Adrenal gland (tissue), 12 donors: ENCODE data around the gene RSPH6A. TPM values are rescaled to one million over a fixed set of nuclear protein-coding genes. Genes with fewer than 3 reads are reported as not detected.

Experiments used
- DNase-seq, 7 donors: peaks; one replicate each; pipeline ENCODE4 v3.0.0-alpha.2; 2019 to 2020
- H3K27ac ChIP-seq, 5 donors: fragments of 200-600 bp; sonication (generic) in 4 of 5; 1 replicate in 3 of 5; 2 replicates in 2 of 5; pipeline versions ENCODE4 v1.5.1 to v1.8.0; 2016 to 2020; ENCODE audit warnings: mild to moderate bottlenecking in 1 of 5
- H3K27me3 ChIP-seq: fragments of 200-600 bp; 2 replicates; pipeline ENCODE4 v1.8.0; 2021
- H3K36me3 ChIP-seq, 2 donors: fragments of 200-600 bp; replicated peaks in 1 of 2; 1 replicate in 1 of 2; 2 replicates in 1 of 2; pipeline versions ENCODE4 v1.5.1 to v1.8.0; 2018 to 2022
- H3K4me1 ChIP-seq, 2 donors: fragments of 200-600 bp; replicated peaks in 1 of 2; 1 replicate in 1 of 2; 2 replicates in 1 of 2; pipeline versions ENCODE4 v1.5.1 to v1.8.0; 2018 to 2021
- H3K4me3 ChIP-seq, 4 donors: fragments of 200-600 bp; sonication (generic) in 3 of 4; one replicate each; pipeline ENCODE4 v1.5.1; 2016 to 2018
- H3K9me3 ChIP-seq, 3 donors: fragments of 200-600 bp; sonication (generic) in 1 of 3; replicated peaks in 1 of 3; 1 replicate in 2 of 3; 2 replicates in 1 of 3; pipeline versions ENCODE4 v1.5.1 to v1.8.0; 2016 to 2021
- CTCF ChIP-seq, 6 experiments: fragments of 450-650 bp in 4 of 6; fragments of 200-600 bp in 2 of 6; sonication (generic) in 1 of 6; IDR thresholded peaks; 1 replicate in 5 of 6; 2 replicates in 1 of 6; pipeline versions ENCODE4 v1.5.1 to v1.8.0; 2016 to 2021; ENCODE audit warnings: antibody characterized with exemption in 6 of 6, mild to moderate bottlenecking in 2 of 6, moderate library complexity in 1 of 6
- POLR2A ChIP-seq, 2 donors: fragments of 450-650 bp; IDR thresholded peaks; one replicate each; pipeline ENCODE4 v1.6.1; 2017; ENCODE audit warnings: antibody characterized with exemption in 2 of 2, mild to moderate bottlenecking in 2 of 2, moderate library complexity in 1 of 2
- WGBS, 4 donors: extraction: QIAGEN DNeasy Blood & Tissue Kit in 2 of 4; methylation state at CpG; one replicate each; pipeline versions ENCODE4 v1.1.5 to v1.1.7; 2013 to 2017; 5-methylcytosine and 5-hydroxymethylcytosine counted together
- intact Hi-C, 2 donors: fragments of 100-400 bp; cut with DNase I; formaldehyde crosslinking; loops; one replicate each; pipeline versions ENCODE4 v1.14.1 to v1.15.0; 2022 to 2023
- polyA plus RNA-seq, 3 donors: library from polyadenylated mRNA; stranded (reverse); fragments of 200-250 nt in 2 of 3; fragments of 350-450 nt in 1 of 3; fragmentation: Illumina TruSeq in 1 of 3; extraction: RNeasy Lipid Tissue Mini Kit (QIAGEN cat#74804) in 1 of 3; gene quantifications; one replicate each; pipeline ENCODE4 v1.2.3, GENCODE V29; 2013 to 2014
- total RNA-seq, 9 donors: library from RNA; depleted of rRNA in 4 of 9; stranded (reverse); fragments of >200 nt in 4 of 9; fragments of 120-200 nt in 1 of 9; fragmentation: NEBNext Ultra II Directional in 1 of 9; extraction: Animal tissue kit (Norgen Biotek cat#: 25700) in 1 of 9; gene quantifications; one replicate each; pipeline versions ENCODE4 v1.1.0 to v1.2.4, GENCODE V29; 2013 to 2023
- donor health status: healthy with polysubstance abuse.
- donor health status: Bipolar disorder and iron deficiency.
- donor health status: DM: yes; HTN: yes; CAD: no.
- donor health status: DM: no; HTN: no; CAD: no.
- donor health status: DM: no; HTN: no; CAD: no.
- donor health status: DM: yes; HTN: yes; CAD: no.

The RSPH6A gene
- total and polyA plus RNA-seq, 12 donors: 0.06 to 0.24 (median 0.16) TPM; not detected in 8

GRCh38 chr19:45763691-45764294 lies 51.3 kb downstream of the RSPH6A start:
- intact Hi-C loops: no loop called here
- no peaks in the 10 kb centered on the region for H3K27me3 ChIP-seq
- no peak for TF ChIP-seq POLR2A (IDR thresholded peaks at IDR 0.05)
- TF ChIP-seq CTCF (IDR thresholded peaks at IDR 0.05): no peak
- H3K4me3 ChIP-seq: no peak overlapping the region
- no peak for DNase-seq
- H3K9me3 ChIP-seq: no peaks in the 10 kb centered on the region
- no peak overlapping the region for H3K27ac ChIP-seq
- peaks cover 7 to 15% of the 10 kb centered on the region in 2 donors for H3K4me1 ChIP-seq
- no peaks in the 10 kb centered on the region for H3K36me3 ChIP-seq
- 61 to 79% (median 67%) methylated on average over 4 to 27 of the region's 27 CpGs for WGBS, 4 donors

- WGBS, 4 donors: 67 to 82% (median 76%) methylated on average over 4 to 15 of the region's 15 CpGs
- H3K4me1 ChIP-seq: peaks cover 7 to 15% of the 10 kb centered on the region in 2 donors
- H3K4me3 ChIP-seq: no peak overlapping the region
- no peak overlapping the region for H3K27ac ChIP-seq
- DNase-seq: no peak
- TF ChIP-seq CTCF (IDR thresholded peaks at IDR 0.05) (no peak), POLR2A (IDR thresholded peaks at IDR 0.05) (no peak)
- no peaks in the 10 kb centered on the region for H3K9me3 ChIP-seq
- H3K36me3 ChIP-seq: no peaks in the 10 kb centered on the region
- intact Hi-C loops: no loop called here
- no peaks in the 10 kb centered on the region for H3K27me3 ChIP-seq
Observed at GRCh38 chr19:45762870-45763631, 52.1 kb downstream of the RSPH6A start.

GRCh38 chr19:45761714-45762113 lies 53.4 kb downstream of the RSPH6A start:
- no peak for TF ChIP-seq CTCF (IDR thresholded peaks at IDR 0.05)
- no peak for TF ChIP-seq POLR2A (IDR thresholded peaks at IDR 0.05)
- Histone ChIP-seq H3K9me3 (no peaks in the 10 kb centered on the region), H3K27ac (no peak overlapping the region), H3K4me1 (peaks cover 1 to 11% of the 10 kb centered on the region in 2 donors), H3K36me3 (no peaks in the 10 kb centered on the region), H3K27me3 (no peaks in the 10 kb centered on the region), H3K4me3 (no peak overlapping the region)
- DNase-seq: no peak
- intact Hi-C loops: no loop called here
- 83 to 93% (median 88%) methylated on average over 8 to 17 of the region's 17 CpGs for WGBS, 4 donors

GRCh38 chr19:45758921-45759320 lies 56.2 kb downstream of the RSPH6A start:
- Histone ChIP-seq H3K36me3 (no peaks in the 10 kb centered on the region), H3K9me3 (no peaks in the 10 kb centered on the region), H3K27me3 (no peaks in the 10 kb centered on the region), H3K4me3 (no peak overlapping the region), H3K27ac (no peak overlapping the region), H3K4me1 (no peaks in the 10 kb centered on the region)
- no peak for DNase-seq
- WGBS, 4 donors: 72 to 86% (median 79%) methylated on average over 3 to 9 of the region's 9 CpGs
- intact Hi-C loops: no loop called here
- TF ChIP-seq CTCF (IDR thresholded peaks at IDR 0.05) (no peak), POLR2A (IDR thresholded peaks at IDR 0.05) (no peak)
